Type B pancreatic cell (in vitro differentiated cells): ENCODE measurements around the gene RBMS3. TPM values are rescaled to one million over a fixed set of nuclear protein-coding genes. Genes with fewer than 3 reads are reported as not detected.
"Not testable (repeated sequence)": the region's sequence is repeated elsewhere in the genome, so short reads cannot be mapped to it uniquely, and the experiment has no call there.

Source experiments
- DNase-seq: peaks from one replicate; pipeline ENCODE4 v3.0.0; 2021; ENCODE audit warnings: mixed read lengths; ENCODE audit not compliant: unreplicated experiment; ENCODE audit errors: extremely low spot score
- H3K27ac Mint-ChIP-seq: 2 replicates; pipeline ENCODE4 v1.8.0; 2021; ENCODE audit warnings: mild to moderate bottlenecking, mixed read lengths
- H3K27me3 Mint-ChIP-seq: 2 replicates; pipeline ENCODE4 v1.8.0; 2021; ENCODE audit warnings: mixed read lengths
- H3K36me3 Mint-ChIP-seq: 2 replicates; pipeline ENCODE4 v1.8.0; 2021; ENCODE audit warnings: mixed read lengths
- H3K4me1 Mint-ChIP-seq: one replicate; pipeline ENCODE4 v1.8.0; 2021; ENCODE audit warnings: mixed read lengths; ENCODE audit not compliant: unreplicated experiment
- H3K4me3 Mint-ChIP-seq: 2 replicates; pipeline ENCODE4 v1.8.0; 2021; ENCODE audit warnings: mild to moderate bottlenecking, mixed read lengths
- H3K9me3 Mint-ChIP-seq: 2 replicates; pipeline ENCODE4 v1.8.0; 2021; ENCODE audit warnings: mixed read lengths
- long read RNA-seq: library from polyadenylated mRNA; unstranded; transcript quantifications from one replicate; pipeline ENCODE4 v2.0.0, GENCODE V29; 2020
- total RNA-seq: library from RNA; stranded (reverse); gene quantifications from 2 replicates; pipeline ENCODE4 v1.2.1, GENCODE V29; 2021; ENCODE audit warnings: low replicate concordance
- TF ChIP-seq, protein P1 (sequence below): fragments of 200-600 bp; sonication (generic); conservative IDR thresholded peaks from 2 replicates; pipeline ENCODE4 v1.5.0; 2021; ENCODE audit warnings: antibody characterized with exemption, mild to moderate bottlenecking

RBMS3 gene
- 7.9 and 36.6 TPM in 2 replicates for total RNA-seq
- long read RNA-seq, partial matches to known transcripts: 6 of 13 reads
- long read RNA-seq, other reads (novel, unspliced or antisense): 3 of 13 reads

DNA sequence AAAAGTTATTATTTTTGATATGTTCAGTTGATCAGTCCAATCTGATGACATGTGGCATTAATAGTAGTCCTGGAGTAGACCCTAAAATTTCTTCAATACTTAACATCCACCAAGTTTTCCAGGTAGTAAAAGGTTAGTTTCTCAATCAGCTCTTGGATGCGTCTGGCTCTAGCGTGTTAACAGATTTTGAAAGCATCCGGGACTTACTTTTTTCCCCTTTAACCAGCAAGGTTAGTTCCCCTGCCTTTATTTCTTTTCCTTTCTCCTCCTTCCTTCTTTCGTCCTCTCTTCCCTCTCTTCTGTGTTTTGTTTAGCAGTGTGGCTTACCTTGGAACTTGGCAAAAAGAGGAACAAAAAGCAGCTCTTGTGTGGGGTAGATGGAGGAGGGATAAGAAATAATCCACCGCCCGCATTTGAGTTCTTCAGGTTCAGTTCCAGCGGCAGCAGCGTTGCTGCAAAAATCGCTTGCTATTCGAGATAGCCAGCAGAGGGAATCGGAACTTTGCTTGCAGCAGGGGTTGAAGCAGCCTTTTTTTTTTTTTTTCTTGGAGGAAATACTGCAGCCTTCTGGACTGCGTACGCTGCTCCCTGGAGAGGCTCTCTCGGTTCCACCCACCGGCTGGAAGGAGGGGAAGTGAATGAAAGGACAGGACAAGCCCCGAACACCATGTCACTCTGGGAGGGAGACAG is at the start of gene RBMS3:
Gene RBMS3, plus strand, starts transcription at position 668 of the 690 bp plus-strand sequence.
- H3K4me1 Mint-ChIP-seq: peaks cover 34% of the 10 kb centered on the region
- peak within 1 kb of the TSS; percentile 86 for H3K4me3 Mint-ChIP-seq
- H3K27me3 Mint-ChIP-seq: peaks cover 15% of the 10 kb centered on the region
- TF ChIP-seq, protein P1, sequence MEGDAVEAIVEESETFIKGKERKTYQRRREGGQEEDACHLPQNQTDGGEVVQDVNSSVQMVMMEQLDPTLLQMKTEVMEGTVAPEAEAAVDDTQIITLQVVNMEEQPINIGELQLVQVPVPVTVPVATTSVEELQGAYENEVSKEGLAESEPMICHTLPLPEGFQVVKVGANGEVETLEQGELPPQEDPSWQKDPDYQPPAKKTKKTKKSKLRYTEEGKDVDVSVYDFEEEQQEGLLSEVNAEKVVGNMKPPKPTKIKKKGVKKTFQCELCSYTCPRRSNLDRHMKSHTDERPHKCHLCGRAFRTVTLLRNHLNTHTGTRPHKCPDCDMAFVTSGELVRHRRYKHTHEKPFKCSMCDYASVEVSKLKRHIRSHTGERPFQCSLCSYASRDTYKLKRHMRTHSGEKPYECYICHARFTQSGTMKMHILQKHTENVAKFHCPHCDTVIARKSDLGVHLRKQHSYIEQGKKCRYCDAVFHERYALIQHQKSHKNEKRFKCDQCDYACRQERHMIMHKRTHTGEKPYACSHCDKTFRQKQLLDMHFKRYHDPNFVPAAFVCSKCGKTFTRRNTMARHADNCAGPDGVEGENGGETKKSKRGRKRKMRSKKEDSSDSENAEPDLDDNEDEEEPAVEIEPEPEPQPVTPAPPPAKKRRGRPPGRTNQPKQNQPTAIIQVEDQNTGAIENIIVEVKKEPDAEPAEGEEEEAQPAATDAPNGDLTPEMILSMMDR: peak; percentile 71
- DNase-seq: peak; percentile 77
- peak within 1 kb of the TSS; percentile 90 for H3K27ac Mint-ChIP-seq
- peaks cover under 1% of the 10 kb centered on the region for H3K36me3 Mint-ChIP-seq
- peaks cover under 1% of the 10 kb centered on the region for H3K9me3 Mint-ChIP-seq

DNA sequence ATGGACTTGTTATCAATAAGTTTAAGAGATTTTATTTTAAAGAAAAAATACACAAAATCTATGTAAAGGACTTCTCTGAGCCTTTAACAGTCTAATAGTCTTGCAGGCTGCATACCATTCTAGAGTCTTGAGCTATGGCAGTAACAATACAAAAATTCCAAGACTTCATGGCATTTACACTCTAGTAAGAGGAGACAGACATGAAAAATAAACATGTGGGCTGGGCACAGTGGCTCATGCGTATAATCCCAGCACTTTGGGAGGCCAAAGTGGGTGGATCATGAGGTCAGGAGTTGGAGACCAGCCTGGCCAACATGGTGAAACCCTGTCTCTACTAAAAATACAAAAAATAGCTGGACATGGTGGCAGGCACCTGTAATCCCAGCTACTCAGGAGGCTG is 47.7 kb upstream of the RBMS3 start:
- H3K36me3 Mint-ChIP-seq, H3K4me3 Mint-ChIP-seq, DNase-seq, H3K9me3 Mint-ChIP-seq, H3K27ac Mint-ChIP-seq, H3K27me3 Mint-ChIP-seq, H3K4me1 Mint-ChIP-seq: not testable (repeated sequence)

GRCh38 chr3:29236146-29236840 is 44.6 kb upstream of the RBMS3 start:
- DNase-seq: no peak
- H3K27ac Mint-ChIP-seq: no peak overlapping the region
- TF ChIP-seq, protein P1: no peak
- no peaks in the 10 kb centered on the region for H3K4me1 Mint-ChIP-seq
- no peaks in the 10 kb centered on the region for H3K36me3 Mint-ChIP-seq
- no peak overlapping the region for H3K4me3 Mint-ChIP-seq
- no peaks in the 10 kb centered on the region for H3K27me3 Mint-ChIP-seq
- peaks cover under 1% of the 10 kb centered on the region for H3K9me3 Mint-ChIP-seq

DNA sequence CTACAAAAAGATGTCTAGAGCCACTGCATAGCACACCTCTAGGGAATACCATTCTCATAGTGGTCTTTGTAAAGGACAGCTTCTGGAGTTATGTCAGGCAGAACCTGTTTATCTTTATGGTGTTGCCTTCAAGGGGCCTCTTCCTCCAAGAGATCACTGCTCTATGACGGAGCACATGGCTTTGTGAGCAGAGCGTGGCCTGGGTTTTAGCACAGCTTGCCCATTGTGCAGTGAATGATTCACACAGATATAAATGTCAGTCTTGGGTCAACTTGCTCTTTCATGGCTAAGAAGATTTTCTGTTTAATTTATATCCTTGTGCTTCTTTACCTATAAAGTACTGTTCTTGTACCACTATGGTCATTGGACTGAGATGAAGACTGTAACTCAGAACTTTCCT is 41.5 kb upstream of the RBMS3 start:
- TF ChIP-seq, protein P1: no peak
- no peaks in the 10 kb centered on the region for H3K27me3 Mint-ChIP-seq
- H3K4me1 Mint-ChIP-seq: no peaks in the 10 kb centered on the region
- H3K27ac Mint-ChIP-seq: no peak overlapping the region
- DNase-seq: no peak
- H3K9me3 Mint-ChIP-seq: peaks cover 6% of the 10 kb centered on the region
- H3K4me3 Mint-ChIP-seq: no peak overlapping the region
- no peaks in the 10 kb centered on the region for H3K36me3 Mint-ChIP-seq

- H3K27me3 Mint-ChIP-seq: no peaks in the 10 kb centered on the region
- H3K4me1 Mint-ChIP-seq: no peaks in the 10 kb centered on the region
- H3K4me3 Mint-ChIP-seq: no peak overlapping the region
- peaks cover 6% of the 10 kb centered on the region for H3K9me3 Mint-ChIP-seq
- no peak overlapping the region for H3K27ac Mint-ChIP-seq
- TF ChIP-seq, protein P1: no peak
- DNase-seq: no peak
- H3K36me3 Mint-ChIP-seq: no peaks in the 10 kb centered on the region
These were observed 40.6 kb upstream of the RBMS3 start for GRCh38 chr3:29240248-29240647.

GRCh38 chr3:29240887-29241286 is 40.0 kb upstream of the RBMS3 start:
- H3K27ac Mint-ChIP-seq: no peak overlapping the region
- H3K36me3 Mint-ChIP-seq: no peaks in the 10 kb centered on the region
- H3K4me3 Mint-ChIP-seq: no peak overlapping the region
- no peaks in the 10 kb centered on the region for H3K27me3 Mint-ChIP-seq
- TF ChIP-seq, protein P1: no peak
- H3K4me1 Mint-ChIP-seq: no peaks in the 10 kb centered on the region
- H3K9me3 Mint-ChIP-seq: peaks cover 6% of the 10 kb centered on the region
- no peak for DNase-seq
